HEK293T (cell line): ENCODE data around the gene LMX1B.
"Not testable (repeated sequence)": the region's sequence is repeated elsewhere in the genome, so short reads cannot be mapped to it uniquely, and the experiment has no call there.

ENCODE experiments used
- CTCF ChIA-PET: fragments of 350-600 bp; formaldehyde crosslinking; extraction: SDS; loops from one replicate; lab custom pipeline; 2021; ENCODE audit warnings: antibody characterized with exemption, inconsistent platforms; lab: Yijun Ruan, JAX
- POLR2A ChIA-PET: fragments of 350-600 bp; formaldehyde crosslinking; extraction: SDS; loops from one replicate; lab custom pipeline; 2020; ENCODE audit warnings: antibody characterized with exemption, inconsistent platforms; lab: Yijun Ruan, JAX
- DNase-seq: peaks from one replicate; pipeline ENCODE4 v3.0.0; 2012; ENCODE audit warnings: mixed read lengths; ENCODE audit errors: extremely low spot score
- ARNT ChIP-seq: fragments of 450-650 bp; IDR thresholded peaks from 2 replicates; pipeline ENCODE4 v1.6.1; 2017; ENCODE audit warnings: mild to moderate bottlenecking
- BHLHE40 ChIP-seq: fragments of 450-650 bp; IDR thresholded peaks from 2 replicates; pipeline ENCODE4 v1.6.1; 2016; ENCODE audit warnings: mild to moderate bottlenecking, moderate library complexity, borderline replicate concordance
- CTBP1 ChIP-seq: fragments of 450-650 bp; IDR thresholded peaks from 2 replicates; pipeline ENCODE4 v1.6.1; 2016; ENCODE audit warnings: borderline replicate concordance
- ELF4 ChIP-seq: fragments of 450-650 bp; IDR thresholded peaks from 2 replicates; pipeline ENCODE4 v1.6.1; 2017; ENCODE audit warnings: antibody characterized with exemption
- FOXA1 ChIP-seq: fragments of 450-650 bp; IDR thresholded peaks from 2 replicates; pipeline ENCODE4 v1.6.1; 2016; ENCODE audit warnings: mild to moderate bottlenecking
- FOXK2 ChIP-seq: fragments of 450-650 bp; IDR thresholded peaks from 2 replicates; pipeline ENCODE4 v1.6.1; 2016; ENCODE audit warnings: mild to moderate bottlenecking
- FOXM1 ChIP-seq: fragments of 450-650 bp; IDR thresholded peaks from 2 replicates; pipeline ENCODE4 v1.6.1; 2017; ENCODE audit warnings: mild to moderate bottlenecking, borderline replicate concordance
- HDGF ChIP-seq: fragments of 450-650 bp; IDR thresholded peaks from 2 replicates; pipeline ENCODE4 v1.6.1; 2017; ENCODE audit warnings: antibody characterized with exemption, borderline replicate concordance
- L3MBTL2 ChIP-seq: fragments of 450-650 bp; conservative IDR thresholded peaks from 2 replicates; pipeline ENCODE4 v1.6.1; 2016; ENCODE audit warnings: mild to moderate bottlenecking
- LEF1 ChIP-seq: fragments of 450-650 bp; IDR thresholded peaks from 2 replicates; pipeline ENCODE4 v1.6.1; 2017; ENCODE audit warnings: mild to moderate bottlenecking, borderline replicate concordance
- NFRKB ChIP-seq: fragments of 450-650 bp; IDR thresholded peaks from 2 replicates; pipeline ENCODE4 v1.6.1; 2016; ENCODE audit warnings: mild to moderate bottlenecking, moderate library complexity
- PKNOX1 ChIP-seq: fragments of 450-650 bp; IDR thresholded peaks from 2 replicates; pipeline ENCODE4 v1.6.1; 2016
- SP1 ChIP-seq: fragments of 450-650 bp; IDR thresholded peaks from 2 replicates; pipeline ENCODE4 v1.6.1; 2017
- SUZ12 ChIP-seq: fragments of 450-650 bp; IDR thresholded peaks from 2 replicates; pipeline ENCODE4 v1.6.1; 2016; ENCODE audit warnings: mild to moderate bottlenecking
- TARDBP ChIP-seq: fragments of 450-650 bp; IDR thresholded peaks from 2 replicates; pipeline ENCODE4 v1.6.1; 2016
- ZNF384 ChIP-seq: fragments of 450-650 bp; IDR thresholded peaks from 2 replicates; pipeline ENCODE4 v1.6.1; 2016

LMX1B gene

DNA sequence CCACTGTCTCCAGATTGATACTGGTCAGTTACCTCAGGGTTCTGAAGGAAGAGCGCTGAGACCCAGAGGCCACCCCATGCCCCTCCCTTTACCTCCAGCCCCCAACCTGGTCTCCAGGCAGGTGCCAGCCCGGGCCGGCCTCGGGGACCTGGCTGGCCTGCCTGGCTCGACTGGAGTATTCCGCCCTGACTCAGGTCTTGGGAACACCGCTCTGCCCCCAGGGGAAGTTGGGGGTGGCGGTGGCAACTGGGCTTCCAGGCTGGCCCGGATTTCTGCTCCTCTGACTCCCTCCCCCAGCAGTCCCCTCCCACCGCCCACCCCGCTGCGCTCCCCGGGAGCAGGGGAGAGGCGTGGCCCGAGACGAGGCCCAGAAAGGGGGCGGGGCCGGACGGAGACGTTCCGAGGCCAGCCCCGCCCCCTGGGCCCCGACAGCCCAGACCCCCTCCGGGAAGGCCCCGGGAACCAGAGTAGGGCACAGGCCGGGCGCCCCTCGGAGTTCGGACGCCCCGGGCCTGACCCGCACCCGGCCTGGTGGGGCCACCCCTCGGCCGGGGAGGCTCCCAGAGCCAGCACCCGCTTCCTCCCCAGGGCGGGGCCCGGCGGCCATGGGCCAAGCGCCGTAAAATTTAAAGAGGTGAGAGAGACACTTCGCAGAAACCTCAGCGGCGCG, 108.7 kb downstream of the LMX1B start:
- POLR2A ChIA-PET = no interaction called here
- TF ChIP-seq NFRKB = no peak
- TF ChIP-seq L3MBTL2 = 0 out of 2 replicates have a peak, but pooled peaks have one; percentile 12
- CTCF ChIA-PET = no interaction called here
- peak; percentile 82 for DNase-seq

- DNase-seq = no peak
- POLR2A ChIA-PET = no interaction called here
- CTCF ChIA-PET = interaction anchor here (1.0 kb wide), 1 partner anchor 17 kb away, joined by 3 read pairs; no protein-coding TSS in a partner anchor
- TF ChIP-seq FOXK2 = no peak
- TF ChIP-seq HDGF = no peak
- TF ChIP-seq FOXA1 = no peak
- TF ChIP-seq ARNT = no peak
- no peak for TF ChIP-seq PKNOX1
- TF ChIP-seq FOXM1 = no peak
- TF ChIP-seq NFRKB = no peak
- no peak for TF ChIP-seq TARDBP
- TF ChIP-seq BHLHE40 = no peak
- TF ChIP-seq SP1 = no peak
- no peak for TF ChIP-seq LEF1
- no peak for TF ChIP-seq L3MBTL2
Observed at GRCh38 chr9:126722922-126723806, 109.4 kb downstream of the LMX1B start.

DNA sequence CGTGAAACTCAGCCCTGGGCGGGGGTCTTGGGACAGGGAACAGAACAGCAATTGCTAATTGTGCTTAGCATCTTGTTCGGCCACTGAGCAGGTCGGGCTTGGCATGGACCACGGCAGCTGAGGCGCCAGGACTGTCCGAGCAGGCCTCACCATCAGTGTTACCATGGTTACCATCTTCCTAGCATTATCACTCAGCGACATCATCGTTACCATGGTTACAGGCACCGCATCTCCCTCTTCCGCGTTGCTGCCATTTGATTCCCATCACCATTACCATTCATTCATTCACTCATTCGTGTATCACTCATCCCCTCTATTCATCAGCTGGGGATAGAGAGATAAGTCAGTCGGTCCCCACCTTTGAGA, 110.1 kb downstream of the LMX1B start:
- TF ChIP-seq HDGF (no peak), PKNOX1 (no peak), SUZ12 (no peak), FOXA1 (no peak), ARNT (no peak), ELF4 (no peak), L3MBTL2 (no peak), LEF1 (no peak), FOXM1 (no peak), BHLHE40 (no peak), SP1 (no peak), CTBP1 (no peak), TARDBP (no peak), NFRKB (no peak)
- POLR2A ChIA-PET = no interaction called here
- DNase-seq = no peak
- CTCF ChIA-PET = interaction anchor here (1.0 kb wide), 1 partner anchor 17 kb away, joined by 3 read pairs; no protein-coding TSS in a partner anchor

DNA sequence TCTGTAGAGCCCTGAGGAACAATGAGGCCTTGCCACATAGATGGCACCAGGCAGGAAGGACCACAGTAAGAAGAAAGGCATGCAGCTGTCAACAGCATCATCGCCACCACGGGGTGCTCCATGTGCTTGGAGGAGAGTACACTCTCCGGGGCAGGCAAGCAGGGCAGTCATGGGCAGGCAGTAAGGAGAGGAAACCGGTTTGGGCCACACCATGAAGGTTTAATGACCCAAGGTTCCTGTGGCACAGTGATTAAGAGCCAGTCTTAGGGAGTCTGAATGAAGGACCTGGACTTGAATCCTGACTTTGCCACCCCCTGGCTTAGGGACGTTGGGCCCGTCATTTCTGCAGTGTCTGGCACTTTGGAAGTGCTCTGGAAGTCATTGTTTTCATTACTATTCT, 110.5 kb downstream of the LMX1B start:
- no peak for DNase-seq
- no peak for TF ChIP-seq ELF4
- no peak for TF ChIP-seq NFRKB
- TF ChIP-seq SUZ12 = no peak
- TF ChIP-seq CTBP1 = no peak
- TF ChIP-seq FOXK2 = no peak
- CTCF ChIA-PET = no interaction called here
- POLR2A ChIA-PET = no interaction called here

DNA sequence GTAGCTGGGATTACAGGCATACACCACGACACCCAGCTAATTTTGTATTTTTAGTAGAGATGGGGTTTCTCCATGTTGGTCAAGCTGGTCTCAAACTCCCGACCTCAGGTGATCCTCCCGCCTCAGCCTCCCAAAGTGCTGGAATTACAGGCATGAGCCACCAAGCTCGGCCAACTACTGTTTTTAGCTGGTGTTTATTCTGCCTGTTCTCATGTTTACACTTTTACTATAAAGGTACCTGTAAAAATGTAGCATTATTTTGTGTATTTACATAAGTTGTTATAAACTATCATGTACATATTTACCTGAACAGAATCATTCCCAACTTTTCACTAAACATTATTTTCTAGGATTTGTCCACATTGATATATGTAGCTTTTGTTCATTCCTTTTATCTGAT, 111.8 kb downstream of the LMX1B start:
- CTCF ChIA-PET, DNase-seq, POLR2A ChIA-PET: not testable (repeated sequence)

DNA sequence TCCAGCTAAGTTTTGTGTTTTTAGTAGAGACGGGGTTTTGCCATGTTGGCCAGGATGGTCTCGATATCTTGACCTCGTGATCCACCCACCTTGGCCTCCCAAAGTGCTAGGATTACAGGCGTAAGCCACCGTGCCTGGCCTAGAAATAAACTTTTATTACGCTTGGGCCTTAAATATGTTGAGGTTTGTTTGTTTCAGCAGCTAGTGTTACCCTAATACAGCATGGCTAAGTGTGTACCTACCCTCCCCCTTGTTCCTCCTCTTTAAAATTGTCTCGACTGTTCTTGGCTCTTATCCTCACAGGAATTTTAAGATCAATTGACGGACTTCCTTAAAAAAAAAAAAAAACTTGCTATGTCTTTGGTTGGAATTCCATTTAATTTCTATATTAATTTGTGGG, 114.5 kb downstream of the LMX1B start:
- DNase-seq, CTCF ChIA-PET, POLR2A ChIA-PET: not testable (repeated sequence)

GRCh38 chr9:126730592-126730991, 116.9 kb downstream of the LMX1B start:
- DNase-seq, CTCF ChIA-PET, POLR2A ChIA-PET: not testable (repeated sequence)

DNA sequence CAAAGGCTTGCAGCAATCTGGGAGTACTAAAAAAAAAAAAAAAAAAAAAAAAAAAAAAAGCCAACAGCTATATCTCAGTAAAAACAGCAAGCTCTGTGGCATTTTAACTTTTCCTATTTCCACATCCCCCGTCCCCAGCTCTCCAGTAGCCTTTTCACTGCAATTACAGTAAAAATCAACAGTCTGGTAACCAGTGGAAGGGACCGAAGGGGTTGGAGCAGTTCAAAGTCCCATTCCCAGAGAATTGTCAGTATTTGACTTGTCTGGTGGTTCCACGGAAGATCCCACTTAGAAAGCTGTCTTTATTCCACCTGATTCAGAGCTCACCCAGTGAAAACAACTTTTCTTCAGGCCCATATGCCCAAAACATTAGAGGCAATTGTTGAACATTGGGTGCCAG, 119.3 kb downstream of the LMX1B start:
- ChIA-PET POLR2A (no interaction called here), CTCF (no interaction called here)
- no peak for DNase-seq
- TF ChIP-seq FOXA1 (no peak), FOXM1 (no peak), BHLHE40 (no peak), CTBP1 (no peak), L3MBTL2 (no peak), HDGF (no peak), FOXK2 (no peak), SUZ12 (no peak), ARNT (no peak), SP1 (no peak), NFRKB (no peak), ELF4 (no peak), TARDBP (no peak), PKNOX1 (no peak), ZNF384 (no peak), LEF1 (no peak)
